Measurements from ENCODE around the gene ORC4.

DNA sequence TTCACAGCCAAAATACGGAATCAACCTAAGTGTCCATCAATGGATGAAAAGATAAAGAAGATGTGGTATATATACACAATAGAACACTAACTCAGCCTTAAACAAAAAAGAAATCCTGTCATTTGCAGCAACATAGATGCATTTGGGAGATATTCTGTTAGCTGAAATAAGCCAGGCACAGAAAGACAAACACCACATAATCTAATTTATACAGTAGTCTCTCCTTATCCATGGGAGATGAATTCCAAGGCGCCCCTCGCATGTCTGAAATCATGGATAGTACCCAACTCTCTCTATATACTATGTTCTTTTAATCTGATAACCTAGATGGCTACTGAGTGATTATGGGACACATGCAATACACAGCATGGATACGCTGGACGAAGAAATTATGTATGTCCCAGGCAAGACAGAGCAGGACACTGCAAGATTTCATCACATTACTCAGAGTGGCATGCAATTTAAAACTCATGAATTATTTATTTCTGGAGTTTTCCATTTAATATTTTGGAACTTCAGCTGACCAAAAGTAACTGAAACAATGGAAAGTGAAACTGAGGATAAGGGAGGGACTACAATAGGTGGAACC is 39.5 kb downstream of the ORC4 start:
- no peak for TF ChIP-seq POLR2A (IDR thresholded peaks at IDR 0.05; ENCODE audit: low read depth)
- TF ChIP-seq, protein P1, sequence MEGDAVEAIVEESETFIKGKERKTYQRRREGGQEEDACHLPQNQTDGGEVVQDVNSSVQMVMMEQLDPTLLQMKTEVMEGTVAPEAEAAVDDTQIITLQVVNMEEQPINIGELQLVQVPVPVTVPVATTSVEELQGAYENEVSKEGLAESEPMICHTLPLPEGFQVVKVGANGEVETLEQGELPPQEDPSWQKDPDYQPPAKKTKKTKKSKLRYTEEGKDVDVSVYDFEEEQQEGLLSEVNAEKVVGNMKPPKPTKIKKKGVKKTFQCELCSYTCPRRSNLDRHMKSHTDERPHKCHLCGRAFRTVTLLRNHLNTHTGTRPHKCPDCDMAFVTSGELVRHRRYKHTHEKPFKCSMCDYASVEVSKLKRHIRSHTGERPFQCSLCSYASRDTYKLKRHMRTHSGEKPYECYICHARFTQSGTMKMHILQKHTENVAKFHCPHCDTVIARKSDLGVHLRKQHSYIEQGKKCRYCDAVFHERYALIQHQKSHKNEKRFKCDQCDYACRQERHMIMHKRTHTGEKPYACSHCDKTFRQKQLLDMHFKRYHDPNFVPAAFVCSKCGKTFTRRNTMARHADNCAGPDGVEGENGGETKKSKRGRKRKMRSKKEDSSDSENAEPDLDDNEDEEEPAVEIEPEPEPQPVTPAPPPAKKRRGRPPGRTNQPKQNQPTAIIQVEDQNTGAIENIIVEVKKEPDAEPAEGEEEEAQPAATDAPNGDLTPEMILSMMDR (IDR thresholded peaks at IDR 0.05): no peak
- no peak for TF ChIP-seq EP300 (IDR thresholded peaks at IDR 0.05)
